COLO668 (cell line): ENCODE data around the gene VSIG10L.

Source experiments
- DNase-seq: peaks from one replicate; lab custom pipeline; 2025; ENCODE audit not compliant: unreplicated experiment; lab: John Stamatoyannopoulos, UW

VSIG10L gene

DNA sequence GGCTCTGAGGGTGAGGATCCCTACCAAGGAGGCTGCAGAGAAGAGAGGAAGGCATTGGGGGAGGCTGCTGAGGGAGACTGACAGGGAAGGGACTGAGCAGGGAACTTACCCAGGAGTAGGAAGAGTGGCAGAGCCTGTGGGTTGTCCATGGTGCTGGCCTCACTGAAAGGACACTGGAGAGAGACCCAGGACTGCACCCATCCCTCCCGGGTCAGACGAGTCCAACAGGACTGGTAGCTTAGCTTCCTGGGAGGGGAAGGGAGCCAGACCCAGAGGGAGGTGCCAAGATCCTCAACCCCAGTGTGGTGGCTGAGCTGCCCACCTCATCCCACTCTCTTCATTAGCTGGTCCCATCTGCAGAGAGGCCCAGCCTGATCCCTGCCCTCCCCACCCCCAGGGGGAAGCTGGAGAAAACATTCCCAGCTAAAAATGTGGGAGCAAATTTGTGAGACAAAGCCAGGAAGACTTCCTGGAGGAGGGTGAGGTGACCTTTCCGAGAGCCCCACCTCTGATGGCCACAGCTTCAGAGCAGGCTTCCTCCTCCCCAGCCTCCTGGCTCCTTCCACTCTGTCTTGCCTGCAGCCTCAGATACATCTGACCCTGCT is at the start of gene VSIG10L:
VSIG10L (minus strand) TSS at position 164 of the 605 bp plus-strand sequence; CDS start at position 149, 15 bp downstream.
- no peak for DNase-seq

DNA sequence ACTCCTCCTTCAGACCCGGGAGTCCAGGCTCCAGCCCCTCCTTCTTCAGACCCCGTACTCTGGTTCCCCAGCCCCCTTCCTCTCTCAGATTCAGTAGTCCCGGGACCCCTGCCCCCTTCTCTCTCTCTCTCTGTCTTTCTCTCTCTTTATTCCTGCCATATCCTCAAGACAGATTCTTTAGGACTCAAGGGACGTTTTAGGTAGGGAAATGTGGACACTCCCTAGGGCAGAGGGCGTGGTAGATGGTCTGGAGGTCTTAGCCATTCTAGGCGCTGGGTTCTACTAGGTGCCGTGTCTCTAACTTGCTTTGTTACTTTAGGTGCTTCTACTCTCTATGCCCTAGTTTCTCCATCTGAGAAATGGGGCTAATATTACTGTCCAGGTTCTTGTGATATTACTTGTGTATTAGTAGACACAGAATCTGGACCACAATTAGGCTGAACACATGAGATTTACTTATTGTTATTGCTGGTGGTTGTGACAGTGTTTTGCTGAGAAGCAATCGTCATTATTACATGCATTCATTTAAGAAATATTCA is 49.2 kb upstream of the VSIG10L start:
- DNase-seq: no peak

DNA sequence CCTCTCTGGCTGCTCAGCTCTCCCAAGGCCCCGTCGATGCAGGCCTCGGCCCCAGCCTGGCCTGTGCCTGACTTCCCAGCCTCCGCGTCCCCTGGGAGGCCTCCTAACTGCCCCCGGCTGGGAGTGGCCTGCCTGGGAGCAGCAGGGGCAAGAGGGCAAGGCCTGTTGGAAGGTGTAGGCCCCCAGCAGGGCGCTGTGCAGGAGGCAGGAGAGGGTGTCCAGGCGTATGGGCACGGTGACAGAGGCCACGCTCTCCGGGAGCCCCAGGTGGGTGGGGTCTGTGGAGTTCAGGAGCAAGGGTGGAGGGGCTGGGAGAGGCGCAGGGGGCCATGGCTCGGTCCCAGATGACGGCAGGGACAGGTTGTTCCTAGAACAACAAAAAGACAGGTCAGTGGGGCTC is 47.2 kb upstream of the VSIG10L start:
- DNase-seq: no peak

DNA sequence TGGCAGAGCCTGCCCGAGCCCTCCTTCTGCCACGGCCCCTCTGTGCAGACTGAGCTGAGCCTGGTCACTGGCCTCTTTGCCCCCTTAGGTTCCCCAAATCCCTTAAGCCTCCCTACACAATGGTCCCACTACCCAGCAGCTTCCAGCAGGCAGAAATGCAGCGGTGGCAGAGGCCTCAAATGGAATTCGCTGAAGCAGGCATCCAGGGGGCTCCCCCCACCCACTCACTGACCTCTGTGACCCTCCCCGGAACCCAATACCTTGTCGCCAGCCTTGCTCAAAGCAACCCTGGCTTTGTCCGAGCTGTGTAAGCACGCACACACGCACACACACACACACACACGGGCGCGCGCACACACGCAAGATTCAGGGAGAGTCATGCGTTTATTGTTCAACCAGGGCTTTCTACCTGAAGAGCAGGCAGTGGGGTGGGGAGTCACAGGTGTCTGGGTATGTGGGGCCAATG is 46.0 kb upstream of the VSIG10L start, which contains the start of gene LIM2:
LIM2 (minus strand) TSS at position 51 of the 466 bp plus-strand sequence. CDS start 531 bp downstream, outside the sequence.
- DNase-seq: no peak

DNA sequence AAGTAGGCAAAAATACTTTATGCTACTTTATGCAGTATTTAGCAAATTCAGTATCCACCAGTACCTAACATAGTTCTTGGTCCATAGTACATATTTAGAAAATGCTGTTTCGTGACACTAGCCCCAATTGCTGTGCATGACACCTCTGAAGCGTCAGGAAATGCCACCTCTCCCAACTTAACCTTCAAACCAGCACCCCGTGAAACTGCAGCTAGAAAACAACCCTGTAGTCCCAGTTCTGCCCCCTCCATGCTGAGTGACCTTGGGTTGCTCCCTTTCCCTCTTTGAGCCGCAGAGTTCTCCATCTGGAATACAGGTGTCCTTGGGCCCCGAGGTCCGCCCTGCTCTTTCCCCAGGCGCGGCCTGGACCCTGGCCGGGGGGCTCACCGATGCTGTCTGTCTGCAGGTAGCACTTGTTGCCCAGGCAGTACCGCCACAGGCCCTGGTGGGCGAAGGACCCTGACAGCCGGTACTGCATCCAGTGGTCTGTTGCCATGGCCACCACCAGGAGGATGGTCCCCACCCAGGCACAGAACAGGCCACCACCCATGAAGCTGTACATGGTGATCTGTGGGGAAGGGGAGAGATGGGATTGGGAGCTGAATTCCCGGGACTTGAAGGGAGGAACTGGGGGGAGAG is 45.1 kb upstream of the VSIG10L start:
- no peak for DNase-seq

DNA sequence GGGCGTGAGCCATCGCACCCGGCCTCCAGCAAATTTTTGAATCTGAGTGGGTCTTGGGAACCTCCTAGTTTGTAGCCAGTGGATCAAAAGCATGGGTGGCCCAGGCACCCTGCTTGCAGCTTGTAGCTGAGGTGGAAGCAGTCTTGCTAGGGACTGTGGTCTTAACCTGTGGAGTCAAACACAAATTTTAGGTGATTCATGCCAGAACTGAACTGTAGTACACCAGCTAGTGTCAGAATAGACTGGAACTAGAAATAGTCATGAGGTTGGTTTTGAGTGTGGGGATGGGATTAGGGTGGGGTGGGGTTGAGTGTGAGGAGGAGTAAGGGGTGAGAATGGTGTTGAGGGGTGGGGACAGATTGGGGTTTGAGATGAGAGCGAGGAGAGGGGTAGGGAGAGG is 40.1 kb upstream of the VSIG10L start:
- no peak for DNase-seq

DNA sequence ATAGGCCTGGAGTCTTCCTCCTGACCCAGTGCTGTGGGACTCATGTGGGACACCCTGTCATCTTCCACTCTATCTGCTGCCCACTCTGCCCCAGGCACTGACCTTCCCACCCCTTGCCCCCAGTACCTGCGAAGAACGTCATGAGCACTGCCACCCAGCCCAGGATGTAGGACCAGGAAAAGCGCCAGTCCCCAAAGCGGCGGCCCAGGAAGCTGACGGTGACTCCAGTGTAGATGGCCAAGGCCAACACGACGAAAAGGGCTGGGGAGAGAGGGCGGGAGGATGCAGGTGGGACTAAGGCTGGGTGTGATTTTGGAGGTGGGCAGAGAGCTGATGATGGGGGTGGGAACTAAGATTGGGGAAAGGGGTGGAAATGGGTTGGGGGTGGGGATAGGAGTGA is 38.4 kb upstream of the VSIG10L start:
- no peak for DNase-seq

DNA sequence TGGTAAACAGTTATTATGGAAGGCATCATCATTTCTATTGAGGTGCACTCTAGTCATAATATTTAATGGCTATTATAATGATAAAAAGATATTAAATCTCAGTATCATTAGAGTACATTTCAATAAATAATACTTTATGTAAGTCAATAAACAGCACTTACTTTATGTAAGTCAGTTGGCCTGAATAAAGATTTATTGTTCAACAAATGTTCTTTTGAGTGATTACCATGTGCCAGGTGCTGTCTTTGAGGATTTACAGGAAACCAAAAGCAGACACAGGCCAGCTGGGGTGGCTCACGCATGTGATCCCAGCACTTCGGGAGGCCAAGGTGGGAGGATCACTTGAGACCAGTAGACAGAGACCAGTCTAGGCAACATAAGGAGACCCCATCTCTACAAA is 35.5 kb upstream of the VSIG10L start:
- DNase-seq: no peak

DNA sequence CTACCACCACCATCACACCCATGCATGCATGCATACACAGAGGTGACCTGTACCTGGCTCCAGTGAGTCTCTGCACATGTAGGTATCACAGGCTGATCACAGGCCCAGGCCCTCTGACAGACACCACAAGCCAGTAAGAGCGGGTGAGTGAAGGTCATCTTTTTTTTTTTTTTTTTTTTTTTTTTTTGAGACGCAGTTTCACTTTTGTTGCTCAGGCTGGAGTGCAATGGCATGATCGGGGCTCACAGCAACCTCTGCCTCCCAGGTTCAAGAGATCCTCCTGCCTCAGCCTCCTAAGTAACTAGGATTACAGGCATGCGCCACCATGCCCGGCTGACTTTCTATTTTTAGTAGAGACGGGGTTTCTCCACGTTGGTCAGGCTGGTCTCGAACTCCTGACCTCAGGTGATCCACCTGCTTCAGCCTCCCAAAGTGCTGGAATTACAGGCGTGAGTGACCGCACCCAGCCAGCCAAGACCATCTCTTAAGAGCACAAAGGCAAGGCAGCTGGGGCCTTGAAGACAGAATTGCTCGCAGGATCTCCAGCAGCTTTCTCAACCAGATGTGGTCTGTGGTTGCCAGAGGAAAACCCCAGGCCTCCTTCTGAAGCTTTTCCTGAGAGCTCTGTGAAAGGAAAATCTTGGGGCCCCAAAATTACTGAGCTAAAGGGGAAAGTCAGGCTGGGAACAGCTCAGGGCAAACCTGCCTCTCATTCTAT is 33.7 kb upstream of the VSIG10L start:
- no peak for DNase-seq

DNA sequence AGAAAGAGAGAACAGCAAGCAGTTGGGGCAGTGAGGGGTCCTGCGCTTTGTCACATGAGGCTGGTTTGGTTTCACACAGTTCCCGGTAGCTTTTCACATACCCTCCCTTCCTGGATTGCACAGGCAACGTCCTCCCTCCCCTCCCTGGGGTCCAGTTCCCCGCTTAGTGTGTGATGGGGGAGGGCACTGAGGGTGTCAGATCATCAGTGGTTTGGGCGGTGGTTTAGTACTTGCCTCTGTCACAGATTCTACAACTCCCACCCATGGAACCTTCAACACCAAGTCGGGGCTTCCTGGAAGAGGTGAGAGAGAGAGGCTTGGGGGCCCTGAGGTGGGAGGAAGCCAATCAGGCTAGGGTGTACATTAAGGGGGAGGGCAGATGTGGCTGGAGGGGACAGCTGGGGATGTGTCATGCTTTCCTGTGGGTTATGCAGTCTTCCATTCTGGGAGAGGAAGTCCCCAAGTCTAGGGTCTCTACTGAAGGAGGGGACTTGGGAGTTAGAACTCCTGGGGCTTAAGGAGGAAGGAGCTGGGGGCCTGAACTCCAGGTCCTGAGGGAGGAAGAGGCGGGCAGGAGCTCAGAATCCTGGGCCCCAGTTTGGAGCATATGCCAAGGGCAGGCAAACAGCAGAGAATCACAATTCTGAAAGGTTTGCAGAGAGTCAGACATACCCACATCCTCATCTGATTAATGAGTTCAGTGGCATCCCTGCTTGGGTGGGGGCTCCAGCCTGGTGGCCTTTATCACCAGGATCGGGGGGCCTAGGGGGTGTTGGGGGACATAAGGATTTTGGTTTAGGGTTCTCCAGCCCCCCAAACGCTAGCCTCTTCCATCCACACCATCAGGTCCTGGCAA is 30.9 kb upstream of the VSIG10L start, which contains the start of gene NKG7:
NKG7 (minus strand) TSS at position 6 of the 856 bp plus-strand sequence. CDS start 119 bp downstream, outside the sequence.
- no peak for DNase-seq

DNA sequence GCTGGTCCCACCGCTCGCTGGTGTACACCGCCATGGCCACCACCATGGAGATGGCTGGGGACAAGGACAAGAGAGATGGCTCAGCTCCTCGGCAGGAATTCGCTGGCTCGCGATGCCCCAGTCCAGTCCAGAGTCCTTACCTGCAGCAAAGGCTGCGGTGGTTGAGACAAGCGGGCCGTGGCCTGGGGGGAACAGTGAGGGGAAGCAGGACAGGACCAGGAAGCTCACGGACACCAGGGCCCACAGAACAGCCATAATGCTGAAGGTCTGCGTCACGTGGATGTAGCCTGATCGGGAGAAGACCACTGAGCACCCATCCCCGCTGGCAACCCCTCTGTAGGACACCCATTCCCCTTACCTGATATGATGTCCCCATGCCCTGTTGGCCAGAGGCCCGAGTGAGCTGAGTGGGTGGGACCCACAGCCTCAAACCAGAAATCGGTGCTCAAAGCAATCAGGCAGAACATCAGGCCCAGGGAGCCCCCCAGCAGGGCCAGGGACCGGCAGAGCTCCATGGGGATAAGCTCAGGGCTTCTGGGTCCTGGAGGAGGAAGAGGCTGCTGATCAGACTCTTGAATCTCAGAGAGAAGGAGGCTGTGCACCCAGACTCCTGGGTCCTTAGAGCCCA is 30.2 kb upstream of the VSIG10L start:
- no peak for DNase-seq

DNA sequence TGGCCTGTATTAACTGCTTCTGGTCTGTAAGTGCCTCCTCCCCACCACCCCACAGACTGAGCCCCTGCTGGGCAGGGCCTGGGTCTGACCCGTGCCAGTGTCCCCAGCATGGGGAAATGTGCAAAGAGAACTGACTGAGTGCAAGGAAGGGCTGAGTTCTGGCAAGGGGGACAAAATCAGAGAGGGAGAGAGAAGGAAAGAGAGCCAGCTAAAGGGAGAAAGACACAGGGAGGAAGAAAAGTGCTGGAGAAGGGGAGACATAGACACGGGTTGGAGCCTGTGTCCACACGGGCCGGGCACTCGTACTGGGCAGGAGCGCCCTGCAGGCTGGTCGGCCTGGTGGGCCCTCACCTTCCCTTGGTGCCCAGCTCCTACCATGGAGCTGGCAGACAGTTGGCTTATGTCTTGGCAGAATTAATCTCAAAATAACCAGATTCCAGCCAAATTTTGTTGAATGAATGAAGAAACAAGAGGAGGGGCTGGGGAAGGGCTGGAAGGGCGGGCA is 29.3 kb upstream of the VSIG10L start:
- DNase-seq: no peak

DNA sequence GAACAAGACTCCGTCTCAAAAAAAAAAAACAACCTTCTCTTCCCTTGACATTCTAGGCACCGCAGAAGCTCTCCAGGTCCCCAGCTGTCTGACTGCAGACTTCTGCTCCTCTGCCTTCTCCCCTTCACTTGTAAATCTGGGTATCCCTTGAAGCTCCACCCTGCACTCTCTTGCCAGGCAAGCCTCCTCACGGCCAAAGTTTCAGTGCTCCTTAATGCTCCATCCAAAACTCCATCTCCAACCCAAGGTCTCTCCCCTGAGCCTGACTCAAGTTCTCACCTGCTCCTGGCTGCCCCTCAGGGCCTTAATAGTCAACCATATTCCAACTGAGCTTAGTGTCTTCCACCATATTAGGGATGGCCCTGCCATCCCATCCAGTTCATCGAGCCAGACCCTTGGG is 28.3 kb upstream of the VSIG10L start:
- no peak for DNase-seq

DNA sequence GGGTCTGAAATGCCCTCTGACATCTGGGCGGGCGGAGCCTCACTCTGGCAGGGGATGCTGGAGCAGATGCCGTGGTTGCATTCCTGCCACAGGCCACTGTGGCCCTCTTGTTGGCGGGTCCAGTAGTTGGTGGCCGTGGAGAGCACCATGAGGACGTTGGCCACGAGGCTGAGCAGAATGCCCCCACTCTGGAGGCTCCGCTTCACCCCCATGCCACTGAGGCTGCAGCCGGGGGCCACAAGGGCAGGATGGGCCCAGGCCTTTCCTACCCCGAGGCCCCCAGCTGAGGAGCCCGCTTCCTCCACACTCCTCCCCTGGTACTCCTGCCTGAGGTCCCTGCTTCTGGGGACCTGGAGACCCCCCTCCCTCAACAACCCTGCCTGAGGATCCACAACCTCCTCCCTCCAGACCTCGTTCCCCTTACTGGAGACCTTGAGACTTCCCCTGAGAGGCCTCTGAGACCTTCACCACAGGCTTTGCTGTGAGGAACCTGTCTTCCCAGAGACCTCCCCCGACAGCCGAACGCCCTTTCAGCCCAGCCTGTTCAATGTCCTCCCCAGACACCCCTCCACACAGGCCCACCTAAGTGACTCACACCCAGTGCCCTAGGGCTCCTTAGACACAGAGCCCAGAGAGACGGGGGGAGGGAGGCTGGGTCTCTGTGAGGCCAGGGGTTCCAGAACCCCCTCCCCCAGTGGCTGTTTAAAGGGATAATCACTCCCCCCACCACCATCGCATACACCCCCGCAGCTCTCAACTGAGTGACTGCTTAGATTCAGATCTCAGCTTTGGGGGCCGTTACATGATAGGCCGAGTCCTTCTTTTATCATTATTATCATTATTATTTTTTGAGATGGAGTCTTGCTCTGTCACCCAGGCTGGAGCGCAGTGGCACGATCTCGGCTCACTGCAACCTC is 26.7 kb upstream of the VSIG10L start, which contains the start of gene CLDND2:
CLDND2 (minus strand) TSS at position 638 of the 917 bp plus-strand sequence; CDS start at position 212, 426 bp downstream.
- no peak for DNase-seq

DNA sequence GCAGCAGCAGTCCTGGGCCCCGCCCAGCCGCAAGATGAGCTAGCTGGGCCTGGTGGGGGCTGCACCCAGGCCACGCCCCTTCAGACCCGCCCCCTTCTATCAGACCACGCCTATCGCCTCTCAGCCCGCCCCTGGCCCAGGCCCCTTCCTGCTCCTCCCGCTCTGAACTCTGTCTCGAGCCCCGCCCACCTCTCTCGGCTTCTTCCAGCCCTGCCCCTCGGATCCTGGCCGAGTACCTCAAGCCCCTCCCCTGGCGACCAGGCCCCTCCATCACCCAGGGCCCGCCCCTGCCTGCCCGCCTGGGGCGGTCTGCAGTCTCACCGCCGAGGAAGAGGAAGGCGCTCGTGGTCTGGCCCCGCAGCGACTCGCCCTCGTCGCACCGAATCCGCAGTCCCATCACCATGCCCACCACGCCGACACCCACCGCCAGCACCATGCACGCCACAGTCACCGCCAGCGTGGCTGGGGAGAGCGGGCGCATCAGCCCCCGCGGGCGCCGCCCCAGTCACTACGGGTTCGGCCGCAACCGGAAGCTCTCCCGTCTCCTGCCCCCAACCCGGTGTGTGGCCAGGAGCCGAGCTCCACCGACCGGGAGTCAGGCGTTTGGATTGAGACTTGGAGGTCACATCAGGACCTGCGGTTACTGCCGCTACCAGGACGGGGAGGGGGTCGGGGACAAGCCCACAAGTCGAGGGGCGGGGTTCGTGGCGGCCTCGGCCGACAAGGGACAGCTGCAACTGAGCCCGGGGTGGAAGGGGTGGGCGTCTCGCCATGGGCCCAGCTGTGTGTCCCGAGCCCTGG is 25.8 kb upstream of the VSIG10L start:
- peak; percentile 92 for DNase-seq

DNA sequence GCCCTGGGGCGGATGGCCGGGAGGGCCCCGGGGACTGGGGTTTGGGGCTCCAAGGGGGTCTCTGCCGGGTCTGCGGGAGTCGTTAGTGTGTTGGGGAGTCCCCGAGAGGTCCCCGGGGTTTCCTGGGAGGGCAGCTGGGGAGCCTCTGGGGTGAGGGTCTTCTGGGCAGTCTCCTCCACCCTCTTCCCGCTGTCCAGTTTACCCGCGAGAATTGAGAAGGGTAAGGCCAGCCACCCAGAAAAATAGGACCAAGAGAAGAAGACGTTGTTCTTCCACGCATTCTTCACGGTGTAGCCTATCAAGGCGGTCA is 25.3 kb upstream of the VSIG10L start:
- DNase-seq: no peak

DNA sequence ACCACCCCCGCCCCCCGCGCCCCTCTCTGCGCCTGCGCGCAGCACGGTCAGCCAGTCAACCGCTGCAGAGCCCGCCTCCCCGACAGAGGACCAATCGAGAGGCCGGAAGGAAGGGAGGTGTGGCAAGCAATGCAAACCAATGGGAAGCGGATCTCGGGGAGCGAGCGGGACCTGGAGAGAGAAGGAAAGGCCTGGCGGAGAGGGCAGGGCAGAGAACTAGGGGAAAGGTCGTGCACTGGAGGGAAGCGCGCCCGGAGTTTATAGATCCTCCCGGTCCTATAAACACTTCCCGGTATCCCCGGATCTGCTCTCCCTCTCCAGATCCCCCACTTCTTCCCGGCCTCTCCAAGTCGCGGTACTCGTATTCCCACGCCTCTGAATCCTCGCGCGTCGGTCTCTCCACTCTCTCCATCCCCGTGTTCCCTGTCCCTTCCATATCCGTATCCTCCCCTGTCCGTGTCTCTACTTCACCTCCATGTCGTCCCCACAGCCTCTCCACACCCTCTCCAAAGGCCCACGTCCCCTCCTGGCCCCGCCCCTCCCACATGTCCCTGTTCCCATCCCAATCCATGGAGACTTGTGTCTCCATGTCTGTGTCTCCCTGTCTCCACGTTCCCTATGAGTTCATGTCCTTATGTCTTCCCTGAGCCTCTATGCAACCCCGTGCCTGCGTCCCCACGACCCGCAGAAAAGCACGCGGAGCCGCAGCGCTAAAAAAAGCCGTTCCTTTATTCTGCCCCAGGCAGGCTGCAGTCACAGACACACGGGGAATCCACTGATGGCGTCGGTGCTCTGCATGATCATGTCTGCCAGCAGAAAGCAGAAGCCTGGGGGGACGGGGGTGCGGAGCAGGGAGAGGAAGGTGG is 24.7 kb upstream of the VSIG10L start:
- DNase-seq: peak; percentile 93
